Fibroblast of lung (primary cell): ENCODE data around the gene IMP3. TPM values are rescaled to one million over a fixed set of nuclear protein-coding genes. Genes with fewer than 3 reads are reported as not detected.

ENCODE experiments used
- DNase-seq, 2 donors: peaks; one replicate each; pipeline versions ENCODE4 v3.0.0 to v3.0.0-alpha.2; 2010; ENCODE audit warnings: low read depth in 2 of 2
- H2AFZ ChIP-seq: 2 replicates; pipeline ENCODE4 v1.5.1; 2012; ENCODE audit warnings: low read length, control low read depth, inconsistent platforms
- H3K27ac ChIP-seq: 2 replicates; pipeline ENCODE4 v1.5.1; 2011; ENCODE audit warnings: low read length, control low read depth; ENCODE audit not compliant: insufficient read depth
- H3K27me3 ChIP-seq: 2 replicates; pipeline ENCODE4 v1.5.1; 2011; ENCODE audit warnings: mild to moderate bottlenecking, low read length; ENCODE audit not compliant: control insufficient read depth, insufficient read depth
- H3K36me3 ChIP-seq: 2 replicates; pipeline ENCODE4 v1.5.1; 2011; ENCODE audit warnings: low read length; ENCODE audit not compliant: control insufficient read depth, insufficient read depth
- H3K4me1 ChIP-seq: 2 replicates; pipeline ENCODE4 v1.5.1; 2011; ENCODE audit warnings: low read length; ENCODE audit not compliant: control insufficient read depth, insufficient read depth; ENCODE audit errors: extremely low read depth
- H3K4me2 ChIP-seq: 2 replicates; pipeline ENCODE4 v1.5.1; 2011; ENCODE audit warnings: low read length, control low read depth; ENCODE audit not compliant: insufficient read depth; ENCODE audit errors: extremely low read depth
- H3K4me3 ChIP-seq, 4 experiments: fragments of 200-600 bp in 1 of 4; sonication (generic) in 1 of 4; replicated peaks in 1 of 4; 2 replicates each; pipeline ENCODE4 v1.5.1; 2011 to 2016; ENCODE audit warnings: low read length in 4 of 4, low read depth in 3 of 4, mild to moderate bottlenecking in 3 of 4, control low read depth in 2 of 4, inconsistent platforms in 1 of 4, mixed read lengths in 1 of 4; ENCODE audit not compliant: insufficient read depth in 1 of 4; ENCODE audit errors: control extremely low read depth in 1 of 4
- H3K79me2 ChIP-seq: 2 replicates; pipeline ENCODE4 v1.5.1; 2012; ENCODE audit warnings: mild to moderate bottlenecking, low read length, inconsistent platforms; ENCODE audit not compliant: control insufficient read depth, insufficient read depth
- H3K9ac ChIP-seq: 2 replicates; pipeline ENCODE4 v1.5.1; 2011; ENCODE audit warnings: mild to moderate bottlenecking, low read length, control low read depth; ENCODE audit not compliant: insufficient read depth
- H3K9me3 ChIP-seq: 2 replicates; pipeline ENCODE4 v1.5.1; 2012; ENCODE audit warnings: low read depth, low read length; ENCODE audit not compliant: control insufficient read depth, insufficient read depth
- H4K20me1 ChIP-seq: 2 replicates; pipeline ENCODE4 v1.5.1; 2011; ENCODE audit warnings: low read length; ENCODE audit not compliant: control insufficient read depth, insufficient read depth; ENCODE audit errors: extremely low read depth
- CTCF ChIP-seq, 2 donors: IDR thresholded peaks in 1 of 2; conservative IDR thresholded peaks in 1 of 2; 1 replicate in 1 of 2; 2 replicates in 1 of 2; pipeline ENCODE4 v1.5.1; 2011 to 2012; ENCODE audit warnings: low read length in 2 of 2, control low read depth in 1 of 2, inconsistent platforms in 1 of 2, low read depth in 1 of 2, mild to moderate bottlenecking in 1 of 2
- EZH2 ChIP-seq: IDR thresholded peaks from 2 replicates; pipeline ENCODE4 v1.5.1; 2012; ENCODE audit warnings: low read length, control low read depth, mild to moderate bottlenecking; ENCODE audit errors: missing control alignments
- polyA plus RNA-seq, 2 donors: library from polyadenylated mRNA; depleted of rRNA in 1 of 2; stranded (reverse) in 1 of 2; unstranded in 1 of 2; fragments of >200 nt; gene quantifications; 2 replicates each; pipeline ENCODE4 v1.2.1, GENCODE V29; 2011 to 2012; ENCODE audit warnings: missing spikeins in 1 of 2
- total RNA-seq: library from RNA; depleted of rRNA; stranded (reverse); fragments of >200 nt; gene quantifications from 2 replicates; pipeline ENCODE4 v1.2.1, GENCODE V29; 2014

The IMP3 gene
- total and polyA plus RNA-seq, 2 donors (not counting 1 experiment from before 2014, with no cell fraction given), result 34.0 to 45.1 TPM

DNA sequence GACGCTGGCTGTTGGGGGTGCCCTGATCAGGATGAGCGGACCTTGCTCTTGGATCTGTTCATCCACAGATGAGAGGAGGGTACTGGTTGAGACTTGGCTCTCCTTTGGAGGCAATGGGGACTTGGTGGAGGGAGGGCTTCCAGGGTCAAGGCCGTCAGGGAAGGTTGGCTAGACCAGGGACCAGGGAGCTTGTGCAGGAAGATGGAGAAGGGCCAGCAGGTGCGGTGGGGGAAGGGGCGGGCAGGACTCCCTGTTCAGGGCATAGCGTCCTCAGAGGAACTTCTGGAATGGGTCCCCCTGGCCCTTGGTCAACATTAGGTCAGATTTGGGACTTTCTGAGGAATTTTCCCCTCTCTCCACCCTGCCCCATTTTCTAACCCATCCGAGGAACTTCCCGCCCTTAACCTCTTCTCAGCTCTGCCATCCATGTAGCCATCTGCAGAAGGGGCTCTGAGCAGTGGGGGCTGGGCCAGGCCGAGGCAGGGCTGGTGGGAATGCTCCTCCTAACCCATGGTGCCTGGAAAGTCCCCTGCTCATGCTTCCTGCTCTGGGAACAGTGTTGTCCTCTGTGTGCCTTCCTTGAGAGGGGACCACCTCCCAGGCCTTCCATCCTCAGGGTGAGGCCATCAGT lies 19.2 kb upstream of the IMP3 start:
- TF ChIP-seq EZH2, result no peak
- TF ChIP-seq CTCF (conservative IDR thresholded peaks at IDR 0.05 in 1 of 2, IDR thresholded peaks at IDR 0.05 in 1 of 2; ENCODE audit: low read depth in 1 of 2, low read length in 2 of 2), result no peak

DNA sequence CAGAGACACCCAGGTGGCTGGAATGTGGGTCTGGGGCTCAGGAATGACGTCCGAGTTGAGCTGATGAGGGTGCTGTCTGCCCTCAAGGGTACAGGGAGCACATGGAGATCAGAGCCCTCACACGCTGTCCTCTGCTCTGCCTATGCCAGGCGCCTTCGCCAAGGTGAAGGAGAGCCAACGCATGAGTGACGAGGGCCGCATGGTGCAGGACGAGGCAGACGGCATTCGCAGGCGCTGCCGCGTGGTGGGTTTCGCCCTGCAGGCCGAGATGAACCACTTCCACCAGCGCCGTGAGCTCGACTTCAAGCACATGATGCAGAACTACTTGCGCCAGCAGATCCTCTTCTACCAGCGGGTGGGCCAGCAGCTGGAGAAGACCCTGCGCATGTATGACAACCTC lies 16.8 kb upstream of the IMP3 start:
- Histone ChIP-seq H3K27ac (no peak overlapping the region), H3K9me3 (no peaks in the 10 kb centered on the region), H3K4me2 (no peak overlapping the region), H3K4me1 (peaks cover 33% of the 10 kb centered on the region), H3K79me2 (peaks cover 63% of the 10 kb centered on the region), H3K27me3 (no peaks in the 10 kb centered on the region), H3K9ac (no peak overlapping the region), H4K20me1 (no peaks in the 10 kb centered on the region), H3K36me3 (peaks cover 23% of the 10 kb centered on the region), H3K4me3 (no peak overlapping the region), H2AFZ (no peak overlapping the region)
- no peak for DNase-seq
- TF ChIP-seq EZH2 (no peak), CTCF (conservative IDR thresholded peaks at IDR 0.05 in 1 of 2, IDR thresholded peaks at IDR 0.05 in 1 of 2; ENCODE audit: low read depth in 1 of 2, low read length in 2 of 2) (no peak)

More for the DNA sequence above, 19.2 kb upstream of the IMP3 start:
- Histone ChIP-seq H3K4me3 (no peak overlapping the region), H3K4me2 (no peak overlapping the region), H3K79me2 (peaks cover 42% of the 10 kb centered on the region), H3K9me3 (no peaks in the 10 kb centered on the region), H3K36me3 (peaks cover 23% of the 10 kb centered on the region), H3K27ac (peak overlapping the region; percentile 36), H4K20me1 (no peaks in the 10 kb centered on the region), H3K4me1 (peaks cover 26% of the 10 kb centered on the region), H3K9ac (no peak overlapping the region), H3K27me3 (no peaks in the 10 kb centered on the region), H2AFZ (no peak overlapping the region)
- DNase-seq, result no peak

DNA sequence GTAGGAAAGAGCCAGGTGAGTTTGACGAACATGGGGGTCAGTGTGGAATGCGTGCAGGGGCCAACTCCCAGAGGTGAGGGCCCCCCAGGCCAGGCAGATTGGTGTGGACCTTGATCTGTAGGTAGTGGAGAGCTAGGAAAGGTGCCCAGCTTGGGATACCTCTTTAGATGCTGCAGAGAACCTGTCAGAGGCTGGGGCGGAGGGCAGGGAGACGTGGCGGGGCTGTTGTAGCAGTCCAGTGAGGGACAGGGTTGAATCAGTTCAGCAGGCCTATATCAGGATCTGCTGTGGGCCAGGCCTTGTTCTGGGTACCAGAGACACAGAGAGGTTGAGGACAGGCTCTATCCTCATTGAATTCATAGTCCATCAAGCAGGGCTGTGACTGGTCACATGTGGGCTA lies 16.3 kb upstream of the IMP3 start:
- Histone ChIP-seq H3K4me1 (peaks cover 33% of the 10 kb centered on the region), H3K27ac (no peak overlapping the region), H3K9ac (no peak overlapping the region), H2AFZ (no peak overlapping the region), H3K4me3 (no peak overlapping the region), H3K79me2 (peaks cover 68% of the 10 kb centered on the region), H3K27me3 (no peaks in the 10 kb centered on the region), H3K4me2 (no peak overlapping the region), H3K36me3 (peaks cover 23% of the 10 kb centered on the region), H4K20me1 (no peaks in the 10 kb centered on the region), H3K9me3 (no peaks in the 10 kb centered on the region)
- DNase-seq, result no peak
- TF ChIP-seq CTCF (conservative IDR thresholded peaks at IDR 0.05 in 1 of 2, IDR thresholded peaks at IDR 0.05 in 1 of 2; ENCODE audit: low read depth in 1 of 2, low read length in 2 of 2) (no peak), EZH2 (no peak)
